GM21529 (cell line): ENCODE data around the gene SH3PXD2A.
"Not testable (repeated sequence)": the region's sequence is repeated elsewhere in the genome, so short reads cannot be mapped to it uniquely, and the experiment has no call there.

Source experiments
- ATAC-seq: cut with Tn5 transposase; IDR thresholded peaks from one replicate; pipeline ENCODE4 v1.9.1; 2021; ENCODE audit not compliant: unreplicated experiment

SH3PXD2A gene

GRCh38 chr10:103772096-103772845, 83.1 kb downstream of the SH3PXD2A start:
- peak; percentile 80 for ATAC-seq

- no peak for ATAC-seq
These were observed 85.2 kb downstream of the SH3PXD2A start for GRCh38 chr10:103770139-103770538.

GRCh38 chr10:103769176-103769575, 86.2 kb downstream of the SH3PXD2A start:
- no peak for ATAC-seq

- ATAC-seq, result no peak
These were observed 87.0 kb downstream of the SH3PXD2A start for GRCh38 chr10:103768345-103768744.

GRCh38 chr10:103767756-103768155, 87.6 kb downstream of the SH3PXD2A start:
- ATAC-seq, result no peak

- no peak for ATAC-seq
These were observed 88.4 kb downstream of the SH3PXD2A start for GRCh38 chr10:103766751-103767505.

GRCh38 chr10:103765981-103766380, 89.4 kb downstream of the SH3PXD2A start:
- ATAC-seq, result no peak

- ATAC-seq, result no peak
These were observed 90.2 kb downstream of the SH3PXD2A start for GRCh38 chr10:103765168-103765567.

GRCh38 chr10:103764296-103765088, 90.9 kb downstream of the SH3PXD2A start:
- ATAC-seq, result no peak

- ATAC-seq, result no peak
These were observed 91.8 kb downstream of the SH3PXD2A start for GRCh38 chr10:103763374-103764202.

GRCh38 chr10:103762916-103763315, 92.5 kb downstream of the SH3PXD2A start:
- no peak for ATAC-seq

- no peak for ATAC-seq
These were observed 93.2 kb downstream of the SH3PXD2A start for GRCh38 chr10:103762162-103762561.

- no peak for ATAC-seq
These were observed 94.1 kb downstream of the SH3PXD2A start for GRCh38 chr10:103761075-103761920.

- ATAC-seq, result not testable (repeated sequence)
These were observed 95.1 kb downstream of the SH3PXD2A start for GRCh38 chr10:103760233-103760632.

- peak; percentile 51 for ATAC-seq
These were observed 96.1 kb downstream of the SH3PXD2A start for GRCh38 chr10:103759100-103759781.

- no peak for ATAC-seq
These were observed 97.1 kb downstream of the SH3PXD2A start for GRCh38 chr10:103758294-103758681.

GRCh38 chr10:103757531-103758293, 97.7 kb downstream of the SH3PXD2A start:
- no peak for ATAC-seq

- no peak for ATAC-seq
These were observed 99.0 kb downstream of the SH3PXD2A start for GRCh38 chr10:103756277-103756869.
